Measurements from ENCODE around the gene FAM78A.
"Not testable (repeated sequence)": the region's sequence is repeated elsewhere in the genome, so short reads cannot be mapped to it uniquely, and the experiment has no call there.

The FAM78A gene

GRCh38 chr9:131282688-131283422 is 6.5 kb upstream of the FAM78A start:
- DNase-seq (ENCODE audit: low read depth in 4 of 4, low spot score in 1 of 4) = no peak

GRCh38 chr9:131282175-131282574 is 5.9 kb upstream of the FAM78A start:
- DNase-seq (ENCODE audit: low read depth in 4 of 4, low spot score in 1 of 4) = no peak

DNA sequence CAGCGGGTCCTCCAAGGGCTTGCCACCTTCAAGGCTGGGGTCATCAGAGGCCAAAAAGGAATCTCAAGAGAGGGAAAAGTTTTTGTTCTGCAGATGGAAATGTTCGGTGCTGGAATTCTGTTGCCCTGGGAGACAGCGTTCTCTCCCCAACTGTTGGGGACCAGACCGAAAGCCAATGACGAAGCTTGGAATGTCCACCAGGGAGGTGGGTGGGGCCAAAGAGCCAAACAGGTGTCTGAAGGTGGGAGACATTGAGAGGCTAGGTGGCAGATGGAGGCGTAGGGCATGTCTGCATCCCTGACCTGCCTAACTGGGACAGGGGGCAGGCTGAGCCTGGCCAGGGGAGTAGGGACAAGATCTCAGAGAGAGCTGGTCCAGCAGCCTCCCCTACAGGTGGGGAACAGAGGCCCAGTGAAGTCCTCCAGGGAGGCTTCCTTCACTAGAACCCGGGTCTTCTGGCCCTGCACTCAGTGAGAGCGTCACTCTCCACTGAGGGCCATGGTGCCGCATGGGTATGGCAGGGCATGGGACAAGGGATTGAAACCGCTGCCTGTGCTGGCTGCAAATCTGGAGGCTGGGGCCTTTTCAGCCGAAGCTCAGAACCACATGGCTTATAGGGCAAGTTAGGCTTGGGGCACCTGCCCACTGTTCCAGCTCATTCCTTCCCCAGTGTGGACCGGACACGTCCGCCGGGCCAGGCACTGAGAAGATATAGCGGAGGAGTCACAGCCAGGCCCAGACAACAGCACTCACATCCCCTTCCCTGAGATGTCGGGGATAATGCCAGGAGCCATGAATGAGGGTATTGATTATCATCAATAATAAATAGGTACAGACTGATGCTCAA is 5.0 kb upstream of the FAM78A start:
- no peak for DNase-seq (ENCODE audit: low read depth in 4 of 4, low spot score in 1 of 4)

DNA sequence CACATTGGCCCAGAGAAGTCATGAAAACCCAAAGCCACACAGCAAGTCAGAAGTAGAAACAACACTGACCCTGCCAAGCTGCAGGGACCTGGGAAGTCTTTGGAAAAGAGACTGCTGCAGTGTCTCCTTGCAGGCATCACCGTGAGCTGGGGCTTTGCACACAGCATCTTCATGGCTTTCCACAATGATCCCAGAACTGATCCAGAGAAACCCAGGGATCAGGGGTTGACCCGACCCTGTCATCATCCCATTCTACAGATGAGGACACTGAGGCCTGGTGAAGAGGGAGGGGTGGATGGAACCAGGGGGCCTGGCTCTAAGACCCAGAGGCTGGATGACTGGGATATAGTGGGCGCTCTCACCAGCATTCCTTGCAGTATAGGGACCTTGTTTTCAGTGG is 4.3 kb upstream of the FAM78A start:
- no peak for DNase-seq (ENCODE audit: low read depth in 4 of 4, low spot score in 1 of 4)

DNA sequence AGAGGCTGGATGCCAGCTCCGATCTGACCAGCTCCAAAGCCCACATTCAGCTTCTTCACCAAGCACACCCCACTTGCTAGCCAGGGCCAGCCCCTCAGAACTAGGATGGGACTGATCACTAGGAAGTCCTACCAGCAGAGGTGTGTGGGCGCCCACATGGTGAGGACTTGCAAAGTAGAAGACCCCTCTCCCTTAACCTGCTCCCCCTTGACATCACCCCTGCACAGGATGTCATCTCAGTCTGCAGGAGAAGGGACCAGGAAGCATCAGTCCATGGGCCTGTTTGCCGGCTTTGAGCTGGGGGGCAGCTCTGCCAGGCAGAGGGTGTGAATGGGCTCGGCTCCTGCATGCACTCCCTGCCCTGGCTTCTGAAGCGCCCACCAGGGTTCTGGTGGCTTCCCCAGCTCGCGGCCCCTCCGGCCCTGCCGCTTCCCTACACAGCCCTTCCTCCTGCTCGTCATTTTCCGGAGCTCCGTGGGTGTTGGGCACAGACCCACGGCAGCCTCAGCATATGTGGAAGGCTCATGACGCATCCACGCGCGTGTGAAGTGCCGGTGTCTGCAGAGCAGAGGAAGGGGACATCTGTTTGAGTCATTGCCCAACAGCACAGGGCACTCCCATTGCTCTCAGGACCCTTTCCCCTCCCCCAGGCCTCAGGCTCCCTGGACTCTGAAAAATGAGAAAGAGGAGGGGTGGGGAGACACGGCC is 3.7 kb upstream of the FAM78A start:
- DNase-seq (ENCODE audit: low read depth in 4 of 4, low spot score in 1 of 4) = no peak

GRCh38 chr9:131279196-131279862 is 3.0 kb upstream of the FAM78A start:
- DNase-seq (ENCODE audit: low read depth in 4 of 4, low spot score in 1 of 4) = no peak

- DNase-seq (ENCODE audit: low read depth in 4 of 4, low spot score in 1 of 4) = no peak
These were observed 2.4 kb upstream of the FAM78A start for GRCh38 chr9:131278702-131279111.

GRCh38 chr9:131277910-131278701 is 1.8 kb upstream of the FAM78A start:
- peak in 2 of 4 experiments; percentile 62 to 72 for DNase-seq (ENCODE audit: low read depth in 4 of 4, low spot score in 1 of 4)

DNA sequence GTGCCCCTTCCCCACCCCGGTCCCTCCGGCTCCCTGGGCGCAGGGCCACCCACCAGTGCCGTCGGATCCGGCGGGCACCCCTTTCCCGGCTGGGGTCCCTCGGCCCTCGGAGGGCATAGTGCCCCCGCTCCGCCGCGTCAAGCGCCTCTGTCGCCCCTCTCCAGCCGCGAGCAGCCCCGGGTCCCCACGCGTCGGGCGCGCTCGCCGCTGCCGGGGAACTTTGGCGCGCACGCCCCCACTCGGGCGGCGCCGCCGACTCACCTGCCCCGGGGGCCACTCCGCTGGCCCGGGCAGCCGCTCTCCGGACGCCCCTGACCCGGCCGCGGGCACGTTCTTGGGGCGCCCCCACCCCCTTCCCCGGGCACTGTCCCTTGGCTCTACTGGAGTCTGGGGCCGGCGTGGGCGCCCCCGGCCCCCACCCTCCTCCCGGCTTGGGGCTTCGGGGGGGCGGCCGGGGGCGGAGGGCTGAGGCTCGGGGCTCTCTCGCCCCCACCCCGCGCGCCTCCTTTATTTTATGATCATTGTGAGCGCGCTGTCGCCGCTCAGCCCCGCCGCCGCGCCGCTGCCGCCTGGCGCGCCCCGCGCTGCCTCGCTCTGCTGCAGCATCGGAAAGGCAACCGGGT is 1.1 kb upstream of the FAM78A start:
- DNase-seq (ENCODE audit: low read depth in 4 of 4, low spot score in 1 of 4) = no peak

- DNase-seq (ENCODE audit: low read depth in 4 of 4, low spot score in 1 of 4) = no peak
These were observed 579 bp upstream of the FAM78A start for GRCh38 chr9:131276891-131277286.

- DNase-seq (ENCODE audit: low read depth in 4 of 4, low spot score in 1 of 4) = no peak
These were observed 797 bp downstream of the FAM78A start for GRCh38 chr9:131275332-131276093.

DNA sequence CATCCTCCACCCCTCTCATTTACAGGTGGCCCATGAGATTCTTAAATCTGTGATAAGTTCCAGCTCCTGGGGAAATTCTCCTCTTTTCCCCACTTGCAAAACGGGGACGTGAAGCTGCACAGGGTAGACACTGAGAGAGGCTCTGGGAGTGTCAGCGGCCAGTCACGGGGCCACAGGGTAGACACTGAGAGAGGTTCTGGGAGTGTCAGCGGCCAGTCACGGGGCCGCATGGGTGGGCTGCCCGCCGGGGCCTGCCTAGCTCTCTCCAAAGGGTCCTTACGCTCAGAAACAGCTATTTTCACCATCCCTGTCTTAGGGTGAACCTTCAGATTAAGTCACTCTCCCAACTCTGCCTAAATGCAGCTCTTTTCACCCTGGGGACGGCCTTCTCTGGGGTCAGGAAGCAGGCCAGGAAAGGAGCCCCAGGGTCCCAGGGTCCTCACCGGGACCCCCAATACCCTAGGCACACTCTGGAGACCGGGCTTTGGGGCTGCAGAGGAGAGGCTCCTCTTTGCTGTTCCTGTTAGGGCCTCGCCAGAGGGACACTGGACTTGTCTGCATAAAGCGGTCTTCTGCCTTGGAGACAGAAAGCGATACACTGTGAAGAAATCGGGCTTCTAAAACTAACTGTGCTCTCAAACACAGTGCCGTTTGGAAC is 1.5 kb downstream of the FAM78A start:
- no peak for DNase-seq (ENCODE audit: low read depth in 4 of 4, low spot score in 1 of 4)

GRCh38 chr9:131273856-131274673 is 2.2 kb downstream of the FAM78A start:
- no peak for DNase-seq (ENCODE audit: low read depth in 4 of 4, low spot score in 1 of 4)

GRCh38 chr9:131273146-131273855 is 3.0 kb downstream of the FAM78A start:
- DNase-seq (ENCODE audit: low read depth in 4 of 4, low spot score in 1 of 4) = no peak

GRCh38 chr9:131272212-131272611 is 4.1 kb downstream of the FAM78A start:
- no peak for DNase-seq (ENCODE audit: low read depth in 4 of 4, low spot score in 1 of 4)

DNA sequence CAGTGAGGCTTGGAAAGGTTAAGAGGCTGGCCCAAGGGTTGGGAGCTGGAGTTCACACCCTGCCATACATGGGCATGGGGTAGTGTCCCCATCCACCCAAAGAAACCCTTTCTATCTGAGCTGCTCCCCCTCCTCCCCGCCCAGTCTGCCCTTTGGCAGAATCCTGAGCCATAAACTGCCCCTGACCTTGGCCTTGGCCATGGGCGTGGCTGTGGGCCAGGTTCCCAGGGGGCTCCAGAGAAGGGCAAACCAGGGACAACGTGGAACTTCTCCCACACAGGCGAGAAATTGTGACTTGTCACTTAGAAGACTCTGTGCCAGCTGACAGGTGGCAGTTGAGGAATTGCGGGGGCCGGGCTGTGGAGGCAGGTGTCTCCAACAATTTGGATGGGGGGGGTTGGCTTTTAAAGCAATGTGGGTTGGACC is 4.8 kb downstream of the FAM78A start:
- no peak for DNase-seq (ENCODE audit: low read depth in 4 of 4, low spot score in 1 of 4)

DNA sequence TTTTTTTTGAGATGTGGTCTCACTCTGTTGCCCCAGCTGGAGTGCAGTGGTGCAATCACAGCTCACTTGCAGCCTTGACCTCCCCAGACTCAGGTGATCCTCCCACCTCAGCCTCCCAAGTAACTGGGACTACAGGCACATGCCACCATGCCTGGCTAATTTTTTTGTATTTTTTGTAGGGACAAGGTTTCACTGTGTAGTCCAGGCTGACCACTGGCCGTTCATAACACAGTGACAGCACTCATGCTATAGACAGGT is 5.4 kb downstream of the FAM78A start:
- not testable (repeated sequence) for DNase-seq (ENCODE audit: low read depth in 4 of 4, low spot score in 1 of 4)
